ENCODE measurements around the gene CCDC60.

DNA sequence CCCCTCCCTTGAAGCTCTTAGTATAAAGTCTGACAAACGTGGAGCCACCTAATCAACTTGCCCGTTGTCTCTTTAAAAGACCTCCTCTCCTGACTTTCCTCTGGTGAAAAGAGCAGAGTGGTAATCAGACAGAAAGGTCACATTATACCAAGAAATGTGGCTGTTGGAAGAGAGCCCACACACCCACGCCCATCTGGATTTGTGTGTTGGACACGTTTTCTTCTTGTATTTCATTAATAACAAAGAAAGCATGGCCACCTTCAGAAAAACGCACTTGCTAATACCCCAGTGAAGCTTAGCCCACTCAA is 41.3 kb downstream of the CCDC60 start:
- no peak for TF ChIP-seq POLR2A (IDR thresholded peaks at IDR 0.05)
- TF ChIP-seq POLR2AphosphoS5 (IDR thresholded peaks at IDR 0.05): no peak
- TF ChIP-seq, protein P1, sequence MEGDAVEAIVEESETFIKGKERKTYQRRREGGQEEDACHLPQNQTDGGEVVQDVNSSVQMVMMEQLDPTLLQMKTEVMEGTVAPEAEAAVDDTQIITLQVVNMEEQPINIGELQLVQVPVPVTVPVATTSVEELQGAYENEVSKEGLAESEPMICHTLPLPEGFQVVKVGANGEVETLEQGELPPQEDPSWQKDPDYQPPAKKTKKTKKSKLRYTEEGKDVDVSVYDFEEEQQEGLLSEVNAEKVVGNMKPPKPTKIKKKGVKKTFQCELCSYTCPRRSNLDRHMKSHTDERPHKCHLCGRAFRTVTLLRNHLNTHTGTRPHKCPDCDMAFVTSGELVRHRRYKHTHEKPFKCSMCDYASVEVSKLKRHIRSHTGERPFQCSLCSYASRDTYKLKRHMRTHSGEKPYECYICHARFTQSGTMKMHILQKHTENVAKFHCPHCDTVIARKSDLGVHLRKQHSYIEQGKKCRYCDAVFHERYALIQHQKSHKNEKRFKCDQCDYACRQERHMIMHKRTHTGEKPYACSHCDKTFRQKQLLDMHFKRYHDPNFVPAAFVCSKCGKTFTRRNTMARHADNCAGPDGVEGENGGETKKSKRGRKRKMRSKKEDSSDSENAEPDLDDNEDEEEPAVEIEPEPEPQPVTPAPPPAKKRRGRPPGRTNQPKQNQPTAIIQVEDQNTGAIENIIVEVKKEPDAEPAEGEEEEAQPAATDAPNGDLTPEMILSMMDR (IDR thresholded peaks at IDR 0.05 in 8 of 11, conservative IDR thresholded peaks at IDR 0.05 in 3 of 11): no peak
